WI38 (cell line): ENCODE results near the gene CSRNP3.

Experiments used
- H3K4me3 ChIP-seq: 2 replicates; pipeline ENCODE4 v1.5.1; 2011; ENCODE audit warnings: low read depth, mild to moderate bottlenecking, control low read depth, low read length
- CTCF ChIP-seq: IDR thresholded peaks from 2 replicates; pipeline ENCODE4 v1.5.1; 2012; ENCODE audit warnings: low read depth, mild to moderate bottlenecking, control low read depth, low read length

CSRNP3 gene

GRCh38 chr2:165535471-165535870 lies 66.0 kb downstream of the CSRNP3 start:
- H3K4me3 ChIP-seq, result no peak overlapping the region
- no peak for TF ChIP-seq CTCF

DNA sequence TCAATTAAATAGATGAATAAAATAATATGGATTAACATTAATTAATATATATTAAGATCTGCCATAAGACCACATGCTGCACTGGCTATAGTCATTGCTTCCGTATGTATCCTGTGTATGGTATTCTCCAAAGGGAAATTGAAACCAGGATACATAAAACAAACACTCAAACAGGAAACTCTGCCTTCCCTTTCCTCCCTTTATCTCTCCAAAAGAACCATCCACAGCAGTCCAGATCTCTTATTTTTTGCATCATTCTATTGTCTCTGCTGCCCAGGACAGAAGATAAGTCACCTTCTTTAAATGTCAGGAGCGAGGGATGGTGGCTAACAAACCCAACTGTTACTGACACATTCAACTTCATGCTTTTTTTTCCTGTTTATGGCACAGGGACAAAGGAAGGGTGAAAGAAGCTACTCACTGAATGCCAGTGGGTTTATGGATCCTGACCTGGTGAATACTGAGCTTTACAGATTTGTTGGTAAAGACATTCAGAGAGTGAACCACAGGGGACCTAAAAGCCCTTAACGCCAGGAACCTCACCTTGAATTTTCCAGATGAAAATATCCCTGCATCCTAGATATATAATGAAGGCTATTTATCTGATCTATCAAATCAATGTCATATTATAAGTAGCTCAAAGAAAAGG lies 67.5 kb downstream of the CSRNP3 start:
- TF ChIP-seq CTCF, result no peak
- no peak overlapping the region for H3K4me3 ChIP-seq

DNA sequence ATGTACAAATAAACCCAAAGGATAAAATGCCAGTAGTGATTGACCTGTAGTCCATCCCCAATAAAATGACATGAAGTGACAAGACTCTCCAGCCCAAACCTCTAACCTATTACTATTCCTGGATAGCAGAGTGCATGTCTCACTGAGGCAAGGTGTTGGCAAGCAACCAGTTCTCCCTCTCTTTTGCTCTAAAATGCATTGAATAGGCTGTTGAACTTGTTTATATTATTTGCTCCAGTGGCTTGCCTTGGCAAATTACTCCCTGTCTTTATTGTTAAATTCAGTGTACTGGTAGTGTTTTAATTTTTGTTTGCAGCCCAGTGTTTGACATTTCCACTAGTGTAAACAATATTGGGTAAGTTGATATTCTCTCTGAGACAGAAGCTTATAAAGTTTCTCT lies 70.5 kb downstream of the CSRNP3 start:
- TF ChIP-seq CTCF, result no peak
- H3K4me3 ChIP-seq, result no peak overlapping the region

DNA sequence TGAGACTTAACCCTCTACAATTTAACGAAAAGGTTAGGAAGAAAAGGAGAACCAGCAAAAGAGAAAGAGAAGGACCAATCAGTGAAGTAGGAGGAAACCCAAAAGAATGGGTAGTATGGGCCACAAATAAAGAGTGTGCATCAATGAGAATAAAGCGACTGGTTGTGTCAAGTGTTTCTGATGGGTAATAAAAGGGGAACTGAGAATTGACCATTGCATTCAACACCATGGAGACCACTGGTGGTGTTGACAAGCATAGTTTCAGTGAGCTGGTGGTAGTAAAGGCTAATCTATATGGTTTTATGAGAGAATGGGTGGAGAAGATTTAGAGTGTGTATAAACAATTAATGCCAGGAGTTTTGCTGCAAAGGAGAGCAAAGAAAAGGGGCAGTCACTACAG lies 75.4 kb downstream of the CSRNP3 start:
- TF ChIP-seq CTCF, result no peak

GRCh38 chr2:165547900-165548299 lies 78.4 kb downstream of the CSRNP3 start:
- TF ChIP-seq CTCF, result no peak
- H3K4me3 ChIP-seq, result no peak overlapping the region

More for the DNA sequence above, 75.4 kb downstream of the CSRNP3 start:
- H3K4me3 ChIP-seq, result no peak overlapping the region

DNA sequence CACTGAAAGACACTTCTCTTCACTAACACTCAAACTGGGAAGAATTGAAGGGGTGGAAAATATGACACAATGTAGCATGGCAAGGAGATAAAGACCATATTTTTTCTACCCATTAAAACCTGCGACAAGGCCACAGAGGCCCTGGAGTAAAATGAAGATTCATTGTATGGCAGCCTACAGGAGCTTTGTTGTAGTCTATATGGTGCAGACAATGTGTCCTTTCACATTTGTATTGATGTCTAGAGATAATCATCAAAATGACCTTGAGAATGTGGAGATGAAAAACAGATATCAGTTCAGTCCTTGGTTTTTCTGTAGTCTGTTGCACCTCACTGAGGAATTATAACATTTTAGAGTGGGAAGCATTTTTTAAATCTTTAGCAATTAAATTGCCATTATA lies 80.1 kb downstream of the CSRNP3 start:
- no peak for TF ChIP-seq CTCF
- H3K4me3 ChIP-seq, result no peak overlapping the region

- TF ChIP-seq CTCF, result no peak
- no peak overlapping the region for H3K4me3 ChIP-seq
Measured at GRCh38 chr2:165558832-165559231, 89.3 kb downstream of the CSRNP3 start.
